GM21447 (cell line): Measurements from ENCODE around the gene SFXN4.
"Not testable (repeated sequence)": the region's sequence is repeated elsewhere in the genome, so short reads cannot be mapped to it uniquely, and the experiment has no call there.

Experiments used
- ATAC-seq: cut with Tn5 transposase; IDR thresholded peaks from one replicate; pipeline ENCODE4 v1.9.1; 2021; ENCODE audit not compliant: unreplicated experiment

The SFXN4 gene

GRCh38 chr10:119113751-119114732 is 51.5 kb downstream of the SFXN4 start:
- no peak for ATAC-seq

- ATAC-seq, result no peak
Observed at GRCh38 chr10:119112056-119112455, 53.5 kb downstream of the SFXN4 start.

GRCh38 chr10:119107771-119108170 is 57.7 kb downstream of the SFXN4 start:
- ATAC-seq, result not testable (repeated sequence)

GRCh38 chr10:119107106-119107505 is 58.4 kb downstream of the SFXN4 start:
- ATAC-seq, result not testable (repeated sequence)

GRCh38 chr10:119105899-119106298 is 59.6 kb downstream of the SFXN4 start:
- not testable (repeated sequence) for ATAC-seq

- ATAC-seq, result no peak
Observed at GRCh38 chr10:119105155-119105554, 60.4 kb downstream of the SFXN4 start.

GRCh38 chr10:119104654-119105015 is 60.9 kb downstream of the SFXN4 start:
- ATAC-seq, result no peak

GRCh38 chr10:119103903-119104653 is 61.4 kb downstream of the SFXN4 start, which contains the start of gene DENND10:
TSS of gene DENND10 (plus strand) at chr10:119104113. CDS start at chr10:119104143, 30 bp downstream.
- ATAC-seq, result peak; percentile 83

GRCh38 chr10:119103241-119103902 is 62.1 kb downstream of the SFXN4 start:
- no peak for ATAC-seq

GRCh38 chr10:119101366-119102098 is 64.0 kb downstream of the SFXN4 start:
- no peak for ATAC-seq

GRCh38 chr10:119100434-119101238 is 64.9 kb downstream of the SFXN4 start:
- ATAC-seq, result no peak

GRCh38 chr10:119098576-119098975 is 66.9 kb downstream of the SFXN4 start:
- no peak for ATAC-seq

- not testable (repeated sequence) for ATAC-seq
Observed at GRCh38 chr10:119096641-119097415, 68.7 kb downstream of the SFXN4 start.

- ATAC-seq, result no peak
Observed at GRCh38 chr10:119095640-119096039, 69.9 kb downstream of the SFXN4 start.

- ATAC-seq, result no peak
Observed at GRCh38 chr10:119090968-119091367, 74.5 kb downstream of the SFXN4 start.
